ENCODE results near the gene PXDC1. TPM values are rescaled to one million over a fixed set of nuclear protein-coding genes. Genes with fewer than 3 reads are reported as not detected.
A peak's percentile ranks its signal among the peaks of the same experiment; 100 is the strongest.
"Not testable (repeated sequence)": the region's sequence is repeated elsewhere in the genome, so short reads cannot be mapped to it uniquely, and the experiment has no call there.

Gene PXDC1
- total RNA-seq, 2 donors from 2014 or later: 0.35 to 0.36 TPM

DNA sequence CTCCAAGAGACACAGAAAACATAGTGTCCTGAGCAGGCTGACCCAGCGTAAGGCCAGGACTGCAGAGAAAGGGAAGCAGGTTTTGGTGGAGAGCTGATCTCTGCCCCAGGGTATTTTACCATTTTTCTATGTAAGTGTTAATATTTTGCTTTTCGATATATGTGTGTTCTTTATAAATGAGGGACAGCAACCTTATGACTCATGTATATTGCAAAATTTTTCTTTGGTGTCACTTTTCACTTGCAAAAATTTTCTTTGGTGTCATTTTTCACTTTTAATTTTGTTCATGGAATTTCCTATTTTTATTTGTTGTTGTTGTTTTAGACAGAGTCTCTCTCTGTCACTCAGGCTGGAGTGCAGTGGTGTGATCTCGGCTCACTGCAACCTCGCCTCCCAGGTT lies 34.6 kb upstream of the PXDC1 start:
- Mint-ChIP-seq H3K27ac (no peak overlapping the region), H3K9me3 (no peaks in the 10 kb centered on the region), H3K36me3 (no peaks in the 10 kb centered on the region)
- DNase-seq (ENCODE audit: low spot score in 2 of 2): no peak
- ATAC-seq: no peak

DNA sequence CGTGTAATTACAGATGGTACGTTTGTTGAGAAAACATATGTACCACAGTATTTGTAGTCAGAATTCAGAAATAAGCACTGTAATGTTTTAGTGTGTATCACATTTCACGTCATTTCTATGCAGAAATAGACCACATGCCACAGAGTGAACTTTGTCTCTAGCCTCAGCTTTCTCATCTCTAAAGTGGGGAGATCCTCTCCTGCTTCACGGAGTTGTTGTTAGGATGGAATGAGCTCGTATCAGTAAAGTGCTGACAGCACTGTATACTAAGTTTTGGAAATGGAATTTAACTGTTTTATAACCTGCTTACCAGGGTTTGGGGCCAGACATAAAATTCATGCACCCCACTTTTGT lies 34.2 kb upstream of the PXDC1 start:
- Mint-ChIP-seq H3K9me3 (no peaks in the 10 kb centered on the region), H3K36me3 (no peaks in the 10 kb centered on the region), H3K27ac (no peak overlapping the region)
- ATAC-seq: no peak
- no peak for DNase-seq (ENCODE audit: low spot score in 2 of 2)

DNA sequence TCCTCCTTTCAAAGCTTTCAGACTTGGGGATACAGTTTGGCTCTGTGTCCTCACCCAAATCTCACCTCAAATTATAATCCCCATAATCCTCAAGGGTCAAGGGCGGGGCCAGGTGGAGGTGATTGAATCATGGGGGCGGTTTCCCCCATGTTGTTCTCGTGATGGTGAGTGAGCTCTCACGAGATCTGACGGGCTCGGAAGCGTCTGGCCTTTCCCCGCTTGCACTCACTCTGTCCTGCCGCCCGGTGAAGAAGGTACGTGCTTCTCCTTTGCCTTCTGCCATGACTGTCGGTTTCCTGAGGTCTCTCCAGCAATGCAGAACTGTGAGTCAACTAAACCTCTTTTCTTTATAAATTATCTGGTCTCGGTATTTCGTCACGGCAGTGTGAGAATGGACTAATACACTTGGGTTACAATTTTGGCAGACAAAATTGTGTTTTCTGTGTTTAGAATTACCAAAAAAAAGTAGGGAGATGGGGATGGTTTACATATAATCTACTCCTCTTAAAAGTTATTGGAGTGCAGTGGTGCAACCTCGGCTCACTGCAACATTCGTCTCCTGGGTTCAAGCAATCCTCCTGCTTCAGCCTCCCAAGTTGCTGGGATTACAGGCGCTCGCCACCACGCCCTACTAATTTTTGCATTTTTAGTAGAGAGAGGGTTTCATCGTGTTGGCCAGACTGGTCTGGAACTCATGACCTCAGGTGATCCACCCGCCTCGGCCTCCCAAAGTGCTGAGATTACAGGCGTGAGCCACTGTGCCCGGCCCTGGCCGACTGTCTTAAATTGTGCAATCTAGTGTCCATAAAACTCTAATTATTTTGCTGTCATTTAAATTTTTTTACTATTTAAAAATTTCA lies 33.6 kb upstream of the PXDC1 start:
- Mint-ChIP-seq H3K27ac (no peak overlapping the region), H3K36me3 (no peaks in the 10 kb centered on the region), H3K9me3 (no peaks in the 10 kb centered on the region)
- no peak for DNase-seq (ENCODE audit: low spot score in 2 of 2)
- no peak for ATAC-seq

DNA sequence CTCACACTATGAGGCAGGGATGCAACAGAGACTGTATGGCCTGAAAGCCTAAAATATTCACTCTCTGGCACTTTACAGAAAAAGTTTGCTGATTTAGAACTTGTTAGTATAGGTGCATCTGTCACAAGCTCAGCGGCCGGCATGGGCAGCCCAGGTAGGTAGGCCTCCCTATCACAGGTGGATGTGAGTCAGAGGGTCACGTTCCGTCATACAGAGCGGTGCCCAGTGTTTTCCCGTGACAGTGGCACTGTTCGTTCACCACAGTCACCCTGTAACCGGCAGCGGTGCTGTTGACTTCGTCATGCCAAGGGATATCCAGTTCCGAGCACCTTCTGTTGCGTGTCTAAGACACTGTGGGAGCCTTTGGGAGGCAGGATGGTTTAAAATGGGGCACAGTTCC lies 32.9 kb upstream of the PXDC1 start:
- no peaks in the 10 kb centered on the region for H3K9me3 Mint-ChIP-seq
- no peak for DNase-seq (ENCODE audit: low spot score in 2 of 2)
- H3K36me3 Mint-ChIP-seq: no peaks in the 10 kb centered on the region
- no peak overlapping the region for H3K27ac Mint-ChIP-seq
- ATAC-seq: no peak

DNA sequence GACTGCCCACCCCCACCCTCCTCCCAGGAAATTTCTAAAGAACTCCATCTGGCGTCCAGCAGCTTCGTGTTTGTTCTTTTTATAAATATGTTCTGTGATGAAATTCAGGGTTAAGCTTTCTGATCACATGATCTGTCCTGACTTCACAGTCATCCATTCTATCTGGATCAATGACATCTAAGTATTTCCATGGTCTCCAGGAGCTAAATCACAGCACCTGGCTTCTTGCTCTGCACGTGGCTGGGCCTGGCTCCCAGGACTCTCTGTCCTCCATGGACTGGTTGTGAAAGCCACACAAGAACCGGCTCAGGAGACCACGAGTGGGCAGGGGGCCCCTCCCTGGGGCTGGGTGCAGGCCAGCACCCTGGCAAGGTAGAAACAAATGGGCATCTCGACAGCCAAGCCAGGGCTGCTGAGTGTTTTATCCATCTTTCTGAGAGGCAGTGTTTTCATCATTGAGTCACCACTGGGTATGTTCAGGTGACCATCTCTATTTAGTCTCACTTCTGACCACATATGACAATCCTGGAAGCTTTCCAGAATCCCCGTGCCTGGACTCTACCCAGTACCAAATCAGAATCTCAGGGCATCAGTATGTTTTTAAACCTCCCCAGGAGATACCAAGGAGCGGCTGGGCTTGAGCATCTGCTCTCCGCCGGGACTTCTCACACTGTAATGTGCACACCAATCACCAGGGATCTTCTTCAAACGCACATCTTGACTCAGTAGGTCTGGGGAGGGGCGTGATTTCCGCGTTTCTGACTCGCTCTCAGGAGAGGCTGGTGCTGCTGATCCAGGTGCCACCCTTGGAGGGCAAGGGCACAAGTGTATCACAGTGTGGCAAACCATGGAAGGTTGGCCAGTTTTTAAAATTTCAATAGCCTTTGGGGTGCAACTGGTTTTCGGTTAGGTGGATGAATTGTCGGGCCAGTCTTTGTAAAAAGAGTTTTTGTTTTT lies 31.6 kb upstream of the PXDC1 start:
- ATAC-seq (no peak), DNase-seq (ENCODE audit: low spot score in 2 of 2) (no peak)
- Mint-ChIP-seq H3K27ac (no peak overlapping the region), H3K9me3 (no peaks in the 10 kb centered on the region), H3K36me3 (no peaks in the 10 kb centered on the region)

DNA sequence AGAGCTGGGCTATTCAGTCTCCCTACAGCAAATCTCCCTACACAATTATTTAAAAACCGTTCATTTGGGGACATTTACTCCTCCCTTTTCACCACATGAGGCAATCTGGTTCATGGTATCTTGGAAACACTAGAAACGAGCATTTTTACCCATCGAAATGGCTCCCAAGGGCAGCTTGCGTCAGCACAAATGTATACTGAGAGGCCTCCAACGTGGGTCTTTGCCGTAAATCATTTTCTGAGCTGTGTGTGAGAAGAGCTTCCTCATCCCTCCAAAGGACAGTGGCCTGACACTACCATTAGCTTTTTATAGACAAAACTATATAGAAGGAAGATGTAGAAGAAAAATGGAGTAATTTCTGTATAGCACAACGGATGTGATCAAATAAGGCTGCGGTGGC lies 30.0 kb upstream of the PXDC1 start:
- DNase-seq (ENCODE audit: low spot score in 2 of 2) (no peak), ATAC-seq (no peak)
- Mint-ChIP-seq H3K27ac (no peak overlapping the region), H3K36me3 (no peaks in the 10 kb centered on the region), H3K9me3 (no peaks in the 10 kb centered on the region)

DNA sequence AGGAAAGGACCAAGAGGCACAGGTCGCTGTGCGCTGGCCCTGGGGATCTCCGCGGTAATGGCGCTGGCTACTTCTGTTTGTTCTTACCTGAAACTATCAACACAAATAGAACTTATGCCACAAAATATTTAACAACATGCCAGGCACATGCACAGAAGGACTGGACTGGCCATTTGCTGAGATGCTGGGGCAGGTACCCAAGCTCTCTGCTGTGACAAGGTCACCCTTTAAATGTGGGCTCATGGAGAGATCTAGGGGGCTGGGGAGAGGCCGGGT lies 28.0 kb upstream of the PXDC1 start:
- Mint-ChIP-seq H3K36me3 (no peaks in the 10 kb centered on the region), H3K27ac (no peak overlapping the region)
- no peak for ATAC-seq

DNA sequence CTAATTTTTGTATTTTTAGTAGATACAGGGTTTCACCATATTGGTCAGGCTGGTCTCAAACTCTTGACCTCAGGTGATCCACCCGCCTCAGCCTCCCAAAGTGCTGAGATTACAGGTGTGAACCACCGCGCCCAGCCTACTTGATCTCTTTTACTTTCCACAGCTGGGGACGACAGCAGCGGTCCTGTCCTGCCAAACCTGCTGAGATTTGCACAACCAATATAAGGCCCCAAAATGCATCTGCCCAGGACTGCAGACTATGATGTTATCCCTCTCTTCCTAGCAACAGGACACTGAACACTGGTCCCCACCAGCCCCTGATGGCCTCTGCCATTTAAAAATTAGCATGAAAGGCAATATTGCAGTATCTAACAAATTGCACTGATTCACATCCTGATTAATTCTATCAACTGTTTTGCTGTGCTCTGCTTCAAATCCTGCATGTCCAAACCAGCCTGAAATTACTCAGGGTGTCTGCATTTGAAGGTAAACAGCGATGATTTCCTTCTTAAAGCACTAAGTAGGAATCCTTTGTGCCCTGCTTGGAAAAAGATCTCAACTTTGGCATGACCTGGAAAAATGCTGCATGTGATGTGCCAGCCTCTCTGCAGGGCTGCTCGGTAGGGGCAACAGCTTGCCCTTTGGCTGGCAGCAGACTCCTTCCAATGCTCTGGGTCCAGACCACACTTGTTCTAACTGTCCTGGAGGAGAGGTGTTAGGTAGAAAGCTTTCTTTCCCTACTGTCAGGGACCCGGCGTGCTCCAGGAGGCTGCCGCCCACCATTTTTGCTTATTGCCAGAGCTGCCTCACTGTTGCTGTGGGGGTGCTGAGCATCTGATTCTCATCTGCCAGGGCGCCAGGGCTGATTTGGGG lies 27.4 kb upstream of the PXDC1 start:
- ATAC-seq (no peak), DNase-seq (ENCODE audit: low spot score in 2 of 2) (no peak)
- peak overlapping the region in 1 of 2 donors; percentile 58 for H3K27ac Mint-ChIP-seq
- no peaks in the 10 kb centered on the region for H3K9me3 Mint-ChIP-seq
- no peaks in the 10 kb centered on the region for H3K36me3 Mint-ChIP-seq

More for the DNA sequence above, 28.0 kb upstream of the PXDC1 start:
- no peaks in the 10 kb centered on the region for H3K9me3 Mint-ChIP-seq
- no peak for DNase-seq (ENCODE audit: low spot score in 2 of 2)

DNA sequence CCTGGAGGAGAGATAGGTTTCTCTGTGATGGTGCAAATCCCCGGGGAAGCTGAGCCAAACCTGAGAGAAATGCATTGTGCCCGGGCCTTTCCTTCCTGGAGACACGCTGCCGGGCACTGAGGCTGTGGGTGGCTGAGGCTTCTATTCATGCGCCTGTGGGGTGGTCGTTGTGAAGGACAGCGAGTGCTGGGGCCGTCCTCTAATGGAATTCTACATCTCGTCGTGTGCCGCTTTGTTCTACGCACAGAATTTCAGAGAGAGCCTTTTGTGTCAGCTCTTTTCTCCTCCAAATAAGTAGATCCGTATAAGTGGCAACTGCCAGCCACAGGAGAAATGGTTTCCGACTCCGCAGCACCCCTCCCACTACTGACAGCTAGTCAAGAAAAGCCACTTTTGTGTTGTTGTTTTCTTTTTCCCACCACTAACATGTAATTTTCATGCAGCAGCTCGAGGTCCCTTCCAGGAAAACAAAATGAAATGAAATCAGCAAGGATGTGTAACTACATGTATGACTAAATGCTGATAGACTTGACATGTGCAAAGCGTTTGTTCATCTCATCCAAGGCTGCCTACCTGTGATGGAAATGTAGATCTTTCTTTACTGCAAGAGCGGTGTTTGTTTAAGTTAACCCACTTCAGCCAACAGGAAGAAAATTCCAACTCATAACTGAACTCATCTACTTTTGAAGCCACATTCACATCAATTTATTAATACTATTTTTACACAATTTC lies 26.4 kb upstream of the PXDC1 start:
- Mint-ChIP-seq H3K9me3 (no peaks in the 10 kb centered on the region), H3K36me3 (no peaks in the 10 kb centered on the region), H3K27ac (no peak overlapping the region)
- no peak for ATAC-seq
- no peak for DNase-seq (ENCODE audit: low spot score in 2 of 2)

DNA sequence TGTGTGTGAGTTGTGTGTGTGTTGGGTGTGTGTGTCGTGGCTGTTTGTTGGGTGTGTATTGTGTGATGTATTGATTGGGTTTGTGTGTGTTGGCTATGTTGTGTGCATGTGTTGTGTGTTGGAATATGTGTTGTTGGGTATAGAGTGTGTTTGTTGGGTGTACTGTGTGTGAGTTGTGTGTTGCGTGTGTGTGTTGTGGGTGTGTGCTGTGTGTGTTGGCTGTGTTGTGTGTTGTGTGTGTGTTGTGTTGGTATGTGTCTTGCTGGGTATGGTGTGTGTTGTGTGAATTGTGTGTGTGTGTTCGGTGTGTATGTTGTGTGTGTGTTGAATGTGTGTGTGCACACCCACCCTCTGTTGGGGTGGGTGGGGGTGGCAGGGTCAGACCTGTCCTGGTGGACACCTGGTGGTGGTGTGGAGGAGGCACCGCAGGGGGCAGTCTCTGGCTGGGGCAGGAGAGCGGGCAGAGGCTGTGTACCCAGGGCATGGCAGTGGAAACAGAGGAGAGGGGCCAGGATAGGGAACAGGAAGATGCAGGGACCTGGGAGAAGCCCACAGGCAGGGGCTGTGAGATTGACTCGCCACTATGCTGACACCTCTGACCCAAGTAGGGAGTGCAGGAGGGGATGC lies 25.5 kb upstream of the PXDC1 start:
- peak in 1 of 2 donors; percentile 11 for ATAC-seq
- H3K9me3 Mint-ChIP-seq: no peaks in the 10 kb centered on the region
- H3K27ac Mint-ChIP-seq: no peak overlapping the region
- no peaks in the 10 kb centered on the region for H3K36me3 Mint-ChIP-seq
- DNase-seq (ENCODE audit: low spot score in 2 of 2): no peak

DNA sequence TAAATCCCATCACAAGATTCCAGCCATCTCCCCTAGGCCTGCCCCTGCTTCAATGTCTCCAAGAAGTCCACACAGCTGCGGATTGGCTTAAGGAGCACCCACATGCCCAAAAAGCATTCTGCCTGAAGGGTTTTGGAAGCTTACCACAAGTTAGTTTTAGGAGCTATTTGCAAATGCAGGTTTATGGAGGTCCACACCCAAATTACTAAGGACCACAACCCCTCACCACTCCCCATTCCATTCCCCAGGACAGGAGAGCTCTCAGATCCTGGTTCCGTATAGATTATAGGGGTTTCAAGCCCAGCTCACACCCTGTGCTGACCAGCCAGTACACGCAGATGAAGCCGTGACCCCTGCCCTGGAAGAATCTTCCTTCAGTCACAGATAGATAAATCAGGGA lies 24.3 kb upstream of the PXDC1 start:
- Mint-ChIP-seq H3K36me3 (no peaks in the 10 kb centered on the region), H3K9me3 (no peaks in the 10 kb centered on the region), H3K27ac (no peak overlapping the region)
- DNase-seq (ENCODE audit: low spot score in 2 of 2) (no peak), ATAC-seq (no peak)

DNA sequence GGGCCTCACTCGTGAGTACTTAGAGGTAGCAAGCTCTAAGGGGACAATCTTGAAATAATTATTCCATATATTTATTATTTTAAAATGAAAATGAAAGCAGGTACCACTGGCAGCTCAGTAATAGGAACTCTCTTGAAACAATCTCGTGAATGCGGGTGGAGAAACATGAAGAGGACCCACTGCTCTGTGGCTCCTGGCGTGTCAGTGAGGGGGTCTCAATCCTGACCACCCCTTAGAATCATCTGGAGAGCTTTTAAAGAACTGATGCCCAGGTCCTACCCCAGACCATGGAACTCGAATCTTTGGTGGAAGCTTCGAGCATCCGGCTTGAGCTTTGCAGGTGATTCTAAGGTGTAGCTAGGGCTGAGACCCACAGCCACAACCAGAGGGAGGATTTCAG lies 23.9 kb upstream of the PXDC1 start:
- no peak for ATAC-seq
- DNase-seq (ENCODE audit: low spot score in 2 of 2): no peak

DNA sequence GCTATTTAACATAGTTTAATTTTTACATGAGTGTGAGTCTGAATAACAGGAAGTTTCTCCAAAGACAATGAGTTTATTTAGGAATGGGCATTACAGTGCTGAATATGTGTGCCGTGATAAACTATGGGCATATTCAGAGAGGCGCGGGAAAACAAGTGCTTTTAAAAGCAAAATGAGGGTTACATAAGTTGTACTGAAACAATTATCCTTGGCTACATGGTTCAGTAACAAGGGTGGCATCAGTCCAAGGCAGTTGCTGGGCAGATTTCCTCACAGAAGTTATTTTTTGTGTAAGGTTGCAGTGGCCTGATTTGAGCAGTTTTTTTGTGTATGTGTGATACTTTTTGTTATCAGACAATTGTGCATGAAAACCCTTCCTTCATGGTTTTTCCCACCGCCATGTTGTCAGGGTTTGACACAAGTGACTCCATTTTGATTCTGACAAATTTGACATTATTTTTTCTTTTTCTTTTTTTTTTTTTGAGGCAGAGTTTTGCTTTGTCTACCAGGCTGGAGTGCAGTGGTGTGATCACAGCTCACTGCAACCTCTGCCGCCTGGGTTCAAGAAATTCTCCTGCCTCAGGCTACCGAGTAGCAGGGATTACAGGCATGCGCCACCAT lies 22.3 kb upstream of the PXDC1 start:
- ATAC-seq: no peak

More for the DNA sequence above, 23.9 kb upstream of the PXDC1 start:
- H3K27ac Mint-ChIP-seq: no peak overlapping the region
- H3K36me3 Mint-ChIP-seq: no peaks in the 10 kb centered on the region
- H3K9me3 Mint-ChIP-seq: no peaks in the 10 kb centered on the region

DNA sequence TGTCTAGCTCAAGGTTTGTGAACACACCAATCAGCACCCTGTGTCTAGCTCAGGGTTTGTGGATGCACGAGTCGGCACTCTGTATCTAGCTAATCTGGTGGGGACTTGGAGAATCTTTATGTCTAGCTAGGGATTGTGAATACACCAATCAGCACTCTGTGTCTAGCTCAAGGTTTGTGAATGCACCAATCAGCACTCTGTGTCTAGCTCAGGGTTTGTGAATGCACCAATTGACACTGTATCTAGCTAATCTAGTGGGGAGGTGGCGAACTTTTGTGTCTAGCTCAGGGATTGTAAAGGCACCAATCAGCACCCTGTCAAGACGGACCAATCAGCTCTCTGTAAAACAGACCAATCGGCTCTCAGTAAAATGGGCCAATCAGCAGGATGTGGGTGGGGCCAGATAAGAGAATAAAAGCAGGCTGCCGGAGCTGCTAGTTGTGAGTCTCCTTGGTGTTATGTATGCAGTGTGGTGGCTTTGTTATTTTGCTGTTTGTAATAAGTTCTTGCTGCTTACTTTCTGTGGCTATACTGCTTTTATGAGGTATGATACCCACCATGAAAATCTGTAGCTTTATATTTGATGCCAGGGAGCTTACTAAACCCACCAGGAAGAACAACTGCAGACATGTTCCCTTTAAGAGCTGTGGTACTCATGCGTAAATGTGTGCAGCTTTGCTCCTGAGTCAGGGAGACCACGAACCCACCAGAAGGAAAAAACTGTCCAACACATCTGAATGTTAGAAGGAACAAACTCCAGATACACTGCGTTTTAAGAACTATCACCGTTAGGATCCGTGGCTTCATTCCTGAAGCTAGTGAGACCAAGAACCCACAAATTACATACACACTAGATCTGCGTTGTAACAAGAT lies 20.9 kb upstream of the PXDC1 start:
- DNase-seq (ENCODE audit: low spot score in 2 of 2); H3K9me3 Mint-ChIP-seq; H3K27ac Mint-ChIP-seq; H3K36me3 Mint-ChIP-seq; ATAC-seq: not testable (repeated sequence)

More for the DNA sequence above, 22.3 kb upstream of the PXDC1 start:
- no peaks in the 10 kb centered on the region for H3K36me3 Mint-ChIP-seq
- DNase-seq (ENCODE audit: low spot score in 2 of 2): no peak
- no peak overlapping the region for H3K27ac Mint-ChIP-seq
- H3K9me3 Mint-ChIP-seq: no peaks in the 10 kb centered on the region

All from activated naive CD4-positive, alpha-beta T cell treated with anti-CD3 and anti-CD28 coated beads, Interleukin-2, amount 50 U/mL, for 72 hours (primary cell).